NOMO-1 treated with dmso at 0.1 percent for 144 hours (cell line): ENCODE data around the gene SLN.
A peak's percentile ranks its signal among the peaks of the same experiment; 100 is the strongest.
"Not testable (repeated sequence)": the region's sequence is repeated elsewhere in the genome, so short reads cannot be mapped to it uniquely, and the experiment has no call there.

Source experiments
- DNase-seq: peaks from one replicate; lab custom pipeline; 2025; ENCODE audit not compliant: unreplicated experiment; lab: John Stamatoyannopoulos, UW

Gene SLN

GRCh38 chr11:107711861-107712755, at the start of gene SLN:
TSS of gene SLN (minus strand) at chr11:107712056.
- DNase-seq, result no peak

GRCh38 chr11:107758719-107759355, 47.0 kb upstream of the SLN start:
- DNase-seq, result not testable (repeated sequence)

- no peak for DNase-seq
Observed at GRCh38 chr11:107757661-107758060, 45.8 kb upstream of the SLN start.

DNA sequence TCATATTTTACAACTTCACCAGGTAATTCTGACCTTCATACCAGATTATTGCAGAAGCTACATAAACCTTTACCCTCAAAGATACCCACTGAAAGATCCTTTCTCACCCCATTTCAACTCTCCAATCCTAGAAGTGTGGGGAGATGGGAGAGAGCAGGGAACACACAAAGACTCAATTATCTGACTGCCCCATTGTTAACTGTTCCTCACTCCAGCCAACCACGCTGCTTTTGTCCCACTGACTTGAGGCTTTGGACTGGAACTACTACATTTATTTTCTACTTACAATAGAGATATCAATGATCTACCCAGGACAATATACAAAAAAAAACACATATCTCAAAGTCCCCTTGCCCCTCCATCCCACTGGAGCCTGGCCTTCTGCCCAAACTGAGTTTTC, 44.7 kb upstream of the SLN start:
- no peak for DNase-seq

GRCh38 chr11:107752949-107753822, 41.3 kb upstream of the SLN start:
- no peak for DNase-seq

- DNase-seq, result no peak
Observed at GRCh38 chr11:107752508-107752907, 40.7 kb upstream of the SLN start.

DNA sequence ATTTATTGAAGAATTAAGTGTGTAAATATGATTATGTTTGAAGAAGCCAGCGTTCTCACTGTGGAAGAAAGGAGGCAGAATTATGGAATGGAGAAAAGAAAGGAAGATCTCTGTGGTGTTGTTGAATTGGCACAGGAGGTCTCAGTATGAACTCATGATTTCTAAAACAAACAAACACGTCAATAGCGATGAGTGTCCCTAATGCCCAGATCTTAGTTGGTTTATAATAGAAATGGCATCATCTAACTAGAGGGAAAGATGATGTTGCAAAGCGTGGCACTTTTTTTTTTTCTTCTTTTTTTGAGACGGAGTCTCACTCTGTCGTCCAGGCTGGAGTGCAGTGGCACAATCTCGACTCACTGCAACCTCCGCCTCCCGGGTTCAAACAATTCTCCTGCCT, 39.2 kb upstream of the SLN start:
- DNase-seq, result no peak

DNA sequence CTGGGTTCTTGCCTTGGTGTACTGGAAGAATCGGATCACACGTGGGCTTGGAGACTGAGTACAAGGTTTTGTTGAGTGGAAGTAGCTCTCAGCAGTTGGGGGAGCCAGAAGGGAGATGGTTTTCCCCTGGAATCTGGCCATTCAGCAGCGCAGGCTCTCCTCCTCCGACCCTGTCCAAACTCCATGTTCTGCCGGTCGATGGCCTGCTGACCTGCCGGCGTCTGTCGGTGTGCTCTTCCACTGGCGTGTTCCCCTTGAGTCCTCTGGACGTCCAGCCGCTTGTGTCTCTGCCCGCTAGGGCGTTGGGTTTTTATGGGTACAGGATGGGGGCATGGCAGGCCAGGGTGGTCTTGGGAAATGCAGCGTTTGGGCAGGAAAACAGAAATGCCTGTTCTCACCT, 38.5 kb upstream of the SLN start:
- no peak for DNase-seq

GRCh38 chr11:107747622-107748021, 35.8 kb upstream of the SLN start:
- DNase-seq, result no peak

GRCh38 chr11:107744736-107745135, 32.9 kb upstream of the SLN start:
- no peak for DNase-seq

- no peak for DNase-seq
Observed at GRCh38 chr11:107743191-107743590, 31.3 kb upstream of the SLN start.

GRCh38 chr11:107741044-107741823, 29.4 kb upstream of the SLN start:
- peak; percentile 55 for DNase-seq

- no peak for DNase-seq
Observed at GRCh38 chr11:107740271-107740670, 28.4 kb upstream of the SLN start.

DNA sequence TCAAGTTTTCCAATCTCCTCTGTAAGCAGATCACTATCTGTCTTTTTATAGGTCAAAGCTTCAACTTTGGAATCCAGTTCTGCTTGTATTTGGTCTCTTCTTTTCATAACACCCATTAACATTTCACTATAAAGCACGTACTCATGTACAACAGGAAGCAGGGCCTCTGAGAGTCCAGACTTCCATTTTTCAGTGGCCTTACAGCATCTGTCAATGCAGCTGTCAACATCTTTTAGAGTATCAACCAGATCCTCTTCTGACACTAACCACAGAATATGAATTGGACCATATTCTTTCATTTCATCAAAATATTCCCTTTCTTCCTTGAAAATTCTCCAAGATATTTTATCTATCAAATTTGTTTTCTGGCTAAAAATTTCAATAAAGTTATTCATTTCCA, 24.7 kb upstream of the SLN start:
- DNase-seq, result no peak

DNA sequence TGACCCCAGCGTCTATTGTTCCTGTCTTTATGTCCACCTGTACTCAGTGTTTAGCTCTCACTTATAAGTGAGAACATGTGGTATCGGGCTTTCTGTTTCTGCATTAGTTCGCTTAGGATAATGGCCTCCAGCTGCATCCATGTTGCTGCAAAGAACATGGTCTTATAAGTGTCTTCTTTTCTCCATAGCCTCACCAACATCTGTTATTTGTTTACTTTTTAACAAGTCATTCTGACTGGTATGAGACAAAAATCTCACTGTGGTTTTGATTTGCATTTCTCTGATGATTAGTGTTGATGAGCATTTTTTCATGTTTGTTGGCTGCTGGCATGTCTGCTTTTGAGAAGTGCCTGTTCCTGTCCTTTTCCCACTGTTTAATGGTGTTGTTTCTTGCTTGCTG, 21.7 kb upstream of the SLN start:
- no peak for DNase-seq

DNA sequence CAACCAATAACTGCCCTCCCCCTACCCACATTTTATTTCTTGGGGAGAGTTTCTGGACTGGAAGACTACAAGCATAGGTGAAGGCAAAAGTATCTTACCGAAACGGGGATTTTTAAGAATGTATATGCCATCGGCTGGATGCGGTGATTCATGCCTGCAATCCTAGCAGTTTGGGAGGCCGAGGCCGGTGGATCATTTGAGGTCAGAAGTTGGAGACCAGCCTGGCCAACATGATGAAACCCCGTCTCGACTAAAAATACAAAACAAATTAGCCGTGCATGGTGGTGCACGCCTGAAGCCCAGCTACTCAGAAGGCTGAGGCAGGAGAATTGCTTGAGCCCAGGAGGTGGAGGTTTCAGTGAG, 20.8 kb upstream of the SLN start:
- DNase-seq, result no peak

GRCh38 chr11:107731941-107732688, 20.3 kb upstream of the SLN start:
- DNase-seq, result no peak

DNA sequence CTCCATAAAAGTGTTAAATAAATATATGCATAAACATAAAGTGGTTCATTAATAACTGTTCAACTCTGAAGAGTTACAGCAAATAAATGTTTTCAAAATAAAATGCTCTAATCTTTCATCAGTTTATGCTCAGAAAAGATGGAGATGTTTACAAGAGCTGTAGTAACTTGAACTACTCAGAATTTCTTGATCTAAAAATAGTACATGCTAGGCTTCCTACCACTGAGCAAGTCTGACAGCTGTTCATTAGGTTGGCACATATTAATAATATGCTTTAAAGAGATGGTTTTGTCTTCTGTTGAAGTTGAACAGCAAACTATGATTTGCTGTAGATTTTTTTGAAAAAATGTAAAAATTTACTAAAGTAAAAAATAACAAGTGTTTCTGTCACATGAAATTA, 10.8 kb upstream of the SLN start:
- DNase-seq, result no peak

DNA sequence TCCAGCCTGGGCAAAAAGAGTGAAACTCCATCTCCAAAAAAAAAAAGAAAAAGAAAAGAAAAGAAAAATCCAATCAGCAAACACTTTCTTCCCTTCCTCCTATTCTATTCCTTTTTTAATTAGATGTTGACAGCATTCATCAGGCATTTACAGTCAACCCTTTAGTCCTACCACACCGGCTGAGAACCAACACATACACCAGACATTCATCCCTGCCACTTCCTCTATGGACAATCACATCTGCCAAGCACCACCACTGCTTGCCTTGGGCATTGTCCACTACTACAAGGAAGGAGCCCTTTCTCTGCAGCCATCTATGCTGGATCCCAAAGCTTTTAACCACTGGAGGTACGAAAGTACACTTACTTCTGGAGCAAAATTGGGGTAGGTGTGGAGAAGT, 9.4 kb upstream of the SLN start:
- DNase-seq, result no peak

- DNase-seq, result no peak
Observed at GRCh38 chr11:107720303-107720774, 8.5 kb upstream of the SLN start.
